Upper lobe of left lung (tissue), 6 donors: ENCODE results near the gene MANSC4. TPM values are rescaled to one million over a fixed set of nuclear protein-coding genes. Genes with fewer than 3 reads are reported as not detected.

ENCODE experiments used
- ATAC-seq, 2 donors: fragments of 200-7000 bp; cut with Tn5 transposase; one replicate each; pipeline ENCODE4 v1.9.1; 2022; ENCODE audit warnings: mild to moderate bottlenecking in 2 of 2, moderate library complexity in 2 of 2; ENCODE audit not compliant: low FRiP score in 2 of 2
- DNase-seq, 2 donors: peaks; one replicate each; pipeline ENCODE4 v3.0.0-alpha.2; 2019 to 2020
- H3K27ac ChIP-seq, 4 donors: fragments of 200-600 bp; sonication (generic); one replicate each; pipeline ENCODE4 v1.5.1; 2016 to 2019
- H3K27me3 ChIP-seq, 4 donors: fragments of 200-600 bp; sonication (generic); one replicate each; pipeline ENCODE4 v1.5.1; 2017 to 2019
- H3K36me3 ChIP-seq, 4 donors: fragments of 200-600 bp; sonication (generic); one replicate each; pipeline ENCODE4 v1.5.1; 2016 to 2019
- H3K4me1 ChIP-seq, 4 donors: fragments of 200-600 bp; sonication (generic); one replicate each; pipeline ENCODE4 v1.5.1; 2018 to 2019
- H3K4me3 ChIP-seq, 4 donors: fragments of 200-600 bp; sonication (generic); one replicate each; pipeline ENCODE4 v1.5.1; 2017 to 2019; ENCODE audit warnings: mild to moderate bottlenecking in 2 of 4, moderate library complexity in 1 of 4
- H3K9me3 ChIP-seq, 4 donors: fragments of 200-600 bp; sonication (generic); one replicate each; pipeline ENCODE4 v1.5.1; 2018 to 2019
- CTCF ChIP-seq, 6 experiments: fragments of 450-650 bp in 4 of 6; fragments of 200-600 bp in 2 of 6; sonication (generic) in 2 of 6; IDR thresholded peaks; one replicate each; pipeline ENCODE4 v1.5.1; 2016 to 2019; ENCODE audit warnings: antibody characterized with exemption in 6 of 6
- EP300 ChIP-seq, 4 donors: sonication (generic); formaldehyde crosslinking; IDR thresholded peaks; one replicate each; pipeline ENCODE4 v1.5.1; 2017; ENCODE audit warnings: antibody characterized with exemption in 4 of 4, control low read depth in 2 of 4
- POLR2A ChIP-seq, 4 donors: fragments of 450-650 bp; IDR thresholded peaks; one replicate each; pipeline ENCODE4 v1.5.1; 2016 to 2017; ENCODE audit warnings: antibody characterized with exemption in 4 of 4, mild to moderate bottlenecking in 2 of 4
- POLR2AphosphoS5 ChIP-seq, 2 donors: sonication (generic); formaldehyde crosslinking; IDR thresholded peaks; one replicate each; pipeline ENCODE4 v1.5.1; 2017; ENCODE audit warnings: antibody characterized with exemption in 2 of 2
- WGBS, 2 donors: methylation state at CpG; one replicate each; pipeline ENCODE4 v1.1.5; 2017 to 2018; 5-methylcytosine and 5-hydroxymethylcytosine counted together
- small RNA-seq, 4 donors: library from RNA; depleted of rRNA; stranded (forward); fragments of <200 nt; gene quantifications; one replicate each; pipeline ENCODE3, GENCODE V24; 2016
- total RNA-seq, 6 donors: library from RNA; depleted of rRNA in 4 of 6; stranded (reverse); fragments of >200 nt in 4 of 6; gene quantifications; one replicate each; pipeline versions ENCODE4 v1.1.0 to v1.2.1, GENCODE V29; 2016 to 2021
- donor health status: DM: no; HTN: no; CAD: no; lungs with moderate emphysema.
- donor health status: DM: no; HTN: yes; CAD: no; lungs with severe emphysema.

The MANSC4 gene
- total RNA-seq, 6 donors from 2014 or later = not detected

GRCh38 chr12:27733052-27733656, 46.9 kb downstream of the MANSC4 start:
- H3K4me1 ChIP-seq = no peaks in the 10 kb centered on the region
- H3K4me3 ChIP-seq = no peak overlapping the region
- DNase-seq = no peak
- 54 to 64% methylated on average over 3 of the region's 3 CpGs for WGBS, 2 donors
- H3K27ac ChIP-seq = no peak overlapping the region
- H3K36me3 ChIP-seq = peaks cover 0 to 43% (median 5%) of the 10 kb centered on the region in 4 donors
- no peaks in the 10 kb centered on the region for H3K27me3 ChIP-seq
- H3K9me3 ChIP-seq = no peaks in the 10 kb centered on the region
- TF ChIP-seq POLR2AphosphoS5 (IDR thresholded peaks at IDR 0.05) = no peak
- peak; percentile 37 to 77 (median 68) for TF ChIP-seq CTCF (IDR thresholded peaks at IDR 0.05)
- peak in 1 of 2 donors; percentile 70 for ATAC-seq

- Histone ChIP-seq H3K27me3 (no peaks in the 10 kb centered on the region), H3K4me1 (no peaks in the 10 kb centered on the region), H3K9me3 (no peaks in the 10 kb centered on the region), H3K27ac (no peak overlapping the region), H3K36me3 (peaks cover 0 to 36% (median under 1%) of the 10 kb centered on the region in 4 donors), H3K4me3 (no peak overlapping the region)
- WGBS, 2 donors = 76 to 81% methylated on average over 2 of the region's 2 CpGs
- DNase-seq = no peak
- TF ChIP-seq CTCF (IDR thresholded peaks at IDR 0.05) = peak in 1 of 6 experiments; percentile 5
- TF ChIP-seq POLR2AphosphoS5 (IDR thresholded peaks at IDR 0.05) = no peak
- no peak for ATAC-seq
Measured at GRCh38 chr12:27732281-27732680, 47.8 kb downstream of the MANSC4 start.

GRCh38 chr12:27730097-27730588, 49.9 kb downstream of the MANSC4 start:
- H3K9me3 ChIP-seq = no peaks in the 10 kb centered on the region
- H3K36me3 ChIP-seq = peaks cover 0 to 47% (median under 1%) of the 10 kb centered on the region in 4 donors
- ATAC-seq (no peak), DNase-seq (no peak)
- no peak for TF ChIP-seq EP300 (IDR thresholded peaks at IDR 0.05)
- TF ChIP-seq CTCF (IDR thresholded peaks at IDR 0.05) = no peak
- no peak for TF ChIP-seq POLR2A (IDR thresholded peaks at IDR 0.05)
- TF ChIP-seq POLR2AphosphoS5 (IDR thresholded peaks at IDR 0.05) = no peak
- no peaks in the 10 kb centered on the region for H3K4me1 ChIP-seq
- H3K4me3 ChIP-seq = no peak overlapping the region
- no peaks in the 10 kb centered on the region for H3K27me3 ChIP-seq
- WGBS, 2 donors = 95% methylated on average over 4 of the region's 4 CpGs
- no peak overlapping the region for H3K27ac ChIP-seq

GRCh38 chr12:27723212-27723611, 56.8 kb downstream of the MANSC4 start:
- DNase-seq (no peak), ATAC-seq (no peak)
- no peak overlapping the region for H3K4me3 ChIP-seq
- no peak for TF ChIP-seq EP300 (IDR thresholded peaks at IDR 0.05)
- no peak for TF ChIP-seq CTCF (IDR thresholded peaks at IDR 0.05)
- peaks cover 0 to 86% (median 20%) of the 10 kb centered on the region in 4 donors for H3K36me3 ChIP-seq
- no peaks in the 10 kb centered on the region for H3K4me1 ChIP-seq
- WGBS, 2 donors = 85 to 92% methylated on average over 1 of the region's 1 CpG
- no peaks in the 10 kb centered on the region for H3K9me3 ChIP-seq
- H3K27me3 ChIP-seq = no peaks in the 10 kb centered on the region
- H3K27ac ChIP-seq = no peak overlapping the region

Small RNAs within 50 kb of the gene (small RNA-seq; reads per million reads assigned to genes)
- 0 reads per million in 4 donors for gene RF00019
- gene RF02271 = 0 reads per million in 4 donors

Other genes with a start within 250 kb of the MANSC4 start
- 1 to 10 TPM; 1.1 to 4.4 (median 3.2) TPM for gene REP15, start 83.8 kb downstream of the MANSC4 start, total RNA-seq
- 10 to 100 TPM in 5 of 6 donors, 1 to 10 TPM in 1; 9.4 to 36.7 (median 31.2) TPM for gene MRPS35, start 69.4 kb downstream of the MANSC4 start, total RNA-seq
- gene KLHL42, start within 50 bp of the MANSC4 start, total RNA-seq = 10 to 100 TPM; 18.5 to 46.1 (median 22.6) TPM
- gene PTHLH, start 192.5 kb upstream of the MANSC4 start, total RNA-seq = 1 to 10 TPM in 2 of 6 donors, under 1 TPM in 1, not detected in 3; 0.44 to 2.9 (median 2.0) TPM